SK-N-SH treated with all-trans-retinoic acid at 6 μM for 48 hours (cell line): ENCODE data around the gene SLC25A52.

Experiments
- ATAC-seq: fragments of 200-7000 bp; cut with Tn5 transposase; 3 replicates; pipeline ENCODE4 v1.9.1; 2020; ENCODE audit warnings: mild to moderate bottlenecking, moderate library complexity
- ARNTL ChIP-seq: fragments of 450-650 bp; formaldehyde crosslinking; IDR thresholded peaks from 2 replicates; pipeline ENCODE4 v1.5.0; 2020; ENCODE audit warnings: low read depth, mild to moderate bottlenecking, moderate library complexity, borderline replicate concordance
- BACH2 ChIP-seq: fragments of 250-450 bp; sonication (Bioruptor Pico); IDR thresholded peaks from 2 replicates; pipeline ENCODE4 v1.9.0; 2021; ENCODE audit warnings: mild to moderate bottlenecking, borderline replicate concordance
- CSDC2 ChIP-seq: fragments of 250-450 bp; sonication (Bioruptor Pico); IDR thresholded peaks from 2 replicates; pipeline ENCODE4 v1.5.0; 2020; ENCODE audit warnings: mild to moderate bottlenecking, moderate library complexity
- ESRRG ChIP-seq: fragments of 250-450 bp; sonication (Bioruptor Pico); IDR thresholded peaks from 2 replicates; pipeline ENCODE4 v1.6.1; 2021; ENCODE audit warnings: mild to moderate bottlenecking
- GLIS3 ChIP-seq: fragments of 250-450 bp; sonication (Bioruptor Pico); IDR thresholded peaks from 2 replicates; pipeline ENCODE4 v1.5.0; 2020; ENCODE audit warnings: mild to moderate bottlenecking, moderate library complexity
- OSR1 ChIP-seq: fragments of 250-450 bp; sonication (Bioruptor Pico); IDR thresholded peaks from 2 replicates; pipeline ENCODE4 v1.8.0; 2022; ENCODE audit warnings: moderate library complexity, mild to moderate bottlenecking, inconsistent platforms
- PATZ1 ChIP-seq: fragments of 250-450 bp; sonication (Bioruptor Pico); IDR thresholded peaks from 2 replicates; pipeline ENCODE4 v1.8.0; 2020; ENCODE audit warnings: mild to moderate bottlenecking, moderate library complexity, borderline replicate concordance
- PPARA ChIP-seq: fragments of 250-450 bp; sonication (Bioruptor Pico); IDR thresholded peaks from 2 replicates; pipeline ENCODE4 v1.5.0; 2020; ENCODE audit warnings: mild to moderate bottlenecking, borderline replicate concordance
- RARB ChIP-seq: fragments of 250-450 bp; sonication (Bioruptor Pico); IDR thresholded peaks from 2 replicates; pipeline ENCODE4 v1.8.0; 2021; ENCODE audit warnings: mild to moderate bottlenecking, moderate library complexity
- SNAI2 ChIP-seq: fragments of 250-450 bp; sonication (Bioruptor Pico); IDR thresholded peaks from 2 replicates; pipeline ENCODE4 v1.5.0; 2020; ENCODE audit warnings: mild to moderate bottlenecking, moderate library complexity
- TCF4 ChIP-seq: fragments of 250-450 bp; sonication (Bioruptor Pico); IDR thresholded peaks from 2 replicates; pipeline ENCODE4 v1.8.0; 2021; ENCODE audit warnings: mild to moderate bottlenecking, moderate library complexity, borderline replicate concordance
- TOX ChIP-seq: fragments of 250-450 bp; sonication (Bioruptor Pico); IDR thresholded peaks from 2 replicates; pipeline ENCODE4 v1.8.0; 2021; ENCODE audit warnings: mild to moderate bottlenecking, moderate library complexity, borderline replicate concordance
- TSHZ2 ChIP-seq: fragments of 250-450 bp; sonication (Bioruptor Pico); IDR thresholded peaks from 2 replicates; pipeline ENCODE4 v1.5.0; 2020; ENCODE audit warnings: mild to moderate bottlenecking, moderate library complexity
- ZC3H10 ChIP-seq: fragments of 250-450 bp; sonication (Bioruptor Pico); IDR thresholded peaks from 2 replicates; pipeline ENCODE4 v1.5.1; 2021; ENCODE audit warnings: mild to moderate bottlenecking, moderate library complexity
- ZFP30 ChIP-seq: fragments of 450-650 bp; formaldehyde crosslinking; IDR thresholded peaks from 2 replicates; pipeline ENCODE4 v1.5.0; 2022; ENCODE audit warnings: mild to moderate bottlenecking, moderate library complexity
- ZNF565 ChIP-seq: fragments of 450-650 bp; formaldehyde crosslinking; conservative IDR thresholded peaks from 2 replicates; pipeline ENCODE4 v1.5.0; 2020; ENCODE audit warnings: low read depth, mild to moderate bottlenecking, moderate library complexity
- ZNF70 ChIP-seq: fragments of 450-650 bp; formaldehyde crosslinking; IDR thresholded peaks from 2 replicates; pipeline ENCODE4 v1.5.0; 2020; ENCODE audit warnings: mild to moderate bottlenecking, moderate library complexity
- TF ChIP-seq, protein P1 (sequence below): fragments of 250-450 bp; sonication (Bioruptor Pico); IDR thresholded peaks from 2 replicates; pipeline ENCODE4 v1.5.1; 2020; ENCODE audit warnings: low read depth, mild to moderate bottlenecking, moderate library complexity
- TF ChIP-seq, protein P2 (sequence below): fragments of 250-450 bp; sonication (Bioruptor Pico); IDR thresholded peaks from 2 replicates; pipeline ENCODE4 v1.8.0; 2021; ENCODE audit warnings: low read depth, mild to moderate bottlenecking, moderate library complexity, borderline replicate concordance

The SLC25A52 gene

DNA sequence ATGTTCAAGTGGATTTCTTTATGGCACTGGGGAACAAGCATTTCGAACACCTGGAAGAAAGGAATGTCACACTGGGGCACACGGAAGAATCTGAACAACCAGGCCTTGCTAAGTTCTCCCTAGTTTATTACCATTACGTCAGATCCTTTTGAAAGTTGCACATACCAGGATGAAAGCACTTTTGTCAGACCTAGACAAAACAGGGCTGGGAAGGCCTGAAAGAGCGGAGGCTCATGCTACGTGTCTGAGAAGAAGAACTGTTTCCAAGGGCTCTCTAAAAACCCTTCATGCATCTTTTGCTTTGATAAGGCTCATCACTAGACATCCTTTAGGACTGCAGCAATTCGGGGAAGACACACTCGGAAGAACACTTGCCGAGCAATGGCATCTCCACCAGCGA is 15.4 kb upstream of the SLC25A52 start:
- ATAC-seq: no peak
- TF ChIP-seq ARNTL (CRISPR knock-in tag) (no peak), ZNF565 (no peak), ZC3H10 (CRISPR knock-in tag) (no peak)
- TF ChIP-seq, protein P1, sequence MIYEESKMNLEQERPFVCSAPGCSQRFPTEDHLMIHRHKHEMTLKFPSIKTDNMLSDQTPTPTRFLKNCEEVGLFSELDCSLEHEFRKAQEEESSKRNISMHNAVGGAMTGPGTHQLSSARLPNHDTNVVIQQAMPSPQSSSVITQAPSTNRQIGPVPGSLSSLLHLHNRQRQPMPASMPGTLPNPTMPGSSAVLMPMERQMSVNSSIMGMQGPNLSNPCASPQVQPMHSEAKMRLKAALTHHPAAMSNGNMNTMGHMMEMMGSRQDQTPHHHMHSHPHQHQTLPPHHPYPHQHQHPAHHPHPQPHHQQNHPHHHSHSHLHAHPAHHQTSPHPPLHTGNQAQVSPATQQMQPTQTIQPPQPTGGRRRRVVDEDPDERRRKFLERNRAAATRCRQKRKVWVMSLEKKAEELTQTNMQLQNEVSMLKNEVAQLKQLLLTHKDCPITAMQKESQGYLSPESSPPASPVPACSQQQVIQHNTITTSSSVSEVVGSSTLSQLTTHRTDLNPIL (CRISPR knock-in tag): no peak

DNA sequence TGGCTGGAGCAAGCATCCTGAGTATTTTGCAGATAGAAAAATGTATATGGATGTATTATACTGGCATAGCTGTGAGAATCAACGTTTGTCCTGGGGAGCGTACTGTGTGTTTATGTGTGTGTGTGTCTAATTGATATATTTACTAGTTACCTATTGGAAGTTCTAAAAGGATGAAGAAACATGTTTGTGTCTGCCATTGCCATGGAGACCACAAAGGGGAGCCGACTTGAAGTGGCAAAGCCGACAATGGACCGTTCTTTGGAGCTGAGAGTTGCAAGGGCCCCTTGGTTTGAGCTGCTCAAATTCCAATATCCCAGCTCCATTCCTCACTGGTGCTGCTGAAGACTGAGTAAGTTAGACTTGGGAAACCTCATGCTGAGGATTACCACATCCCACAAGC is 14.3 kb upstream of the SLC25A52 start:
- no peak for TF ChIP-seq RARB (CRISPR knock-in tag)
- no peak for TF ChIP-seq TSHZ2 (CRISPR knock-in tag)
- TF ChIP-seq OSR1 (CRISPR knock-in tag): no peak
- no peak for TF ChIP-seq TOX
- TF ChIP-seq, protein P2, sequence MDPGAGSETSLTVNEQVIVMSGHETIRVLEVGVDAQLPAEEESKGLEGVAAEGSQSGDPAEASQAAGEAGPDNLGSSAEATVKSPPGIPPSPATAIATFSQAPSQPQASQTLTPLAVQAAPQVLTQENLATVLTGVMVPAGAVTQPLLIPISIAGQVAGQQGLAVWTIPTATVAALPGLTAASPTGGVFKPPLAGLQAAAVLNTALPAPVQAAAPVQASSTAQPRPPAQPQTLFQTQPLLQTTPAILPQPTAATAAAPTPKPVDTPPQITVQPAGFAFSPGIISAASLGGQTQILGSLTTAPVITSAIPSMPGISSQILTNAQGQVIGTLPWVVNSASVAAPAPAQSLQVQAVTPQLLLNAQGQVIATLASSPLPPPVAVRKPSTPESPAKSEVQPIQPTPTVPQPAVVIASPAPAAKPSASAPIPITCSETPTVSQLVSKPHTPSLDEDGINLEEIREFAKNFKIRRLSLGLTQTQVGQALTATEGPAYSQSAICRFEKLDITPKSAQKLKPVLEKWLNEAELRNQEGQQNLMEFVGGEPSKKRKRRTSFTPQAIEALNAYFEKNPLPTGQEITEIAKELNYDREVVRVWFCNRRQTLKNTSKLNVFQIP (CRISPR knock-in tag): no peak
- no peak for TF ChIP-seq ZNF565
- no peak for TF ChIP-seq ZFP30
- ATAC-seq: no peak

GRCh38 chr18:31774477-31774785 is 13.8 kb upstream of the SLC25A52 start:
- no peak for TF ChIP-seq ESRRG
- TF ChIP-seq GLIS3 (CRISPR knock-in tag): no peak
- TF ChIP-seq SNAI2: no peak
- no peak for TF ChIP-seq ZC3H10 (CRISPR knock-in tag)
- TF ChIP-seq, protein P1 (CRISPR knock-in tag): no peak
- TF ChIP-seq ARNTL (CRISPR knock-in tag): no peak
- TF ChIP-seq CSDC2 (CRISPR knock-in tag): no peak
- TF ChIP-seq, protein P2 (CRISPR knock-in tag): no peak
- no peak for TF ChIP-seq ZNF70 (CRISPR knock-in tag)
- no peak for TF ChIP-seq ZFP30
- no peak for TF ChIP-seq TCF4 (CRISPR knock-in tag)
- TF ChIP-seq RARB (CRISPR knock-in tag): no peak
- TF ChIP-seq PPARA (CRISPR knock-in tag): no peak
- no peak for TF ChIP-seq BACH2 (CRISPR knock-in tag)
- no peak for TF ChIP-seq PATZ1 (CRISPR knock-in tag)
- ATAC-seq: no peak
